HG02884 (cell line): ENCODE data around the gene COL4A1.

Experiments
- ATAC-seq: cut with Tn5 transposase; IDR thresholded peaks from one replicate; pipeline ENCODE4 v1.9.1; 2021; ENCODE audit warnings: mild to moderate bottlenecking, moderate library complexity; ENCODE audit not compliant: unreplicated experiment

Gene COL4A1

DNA sequence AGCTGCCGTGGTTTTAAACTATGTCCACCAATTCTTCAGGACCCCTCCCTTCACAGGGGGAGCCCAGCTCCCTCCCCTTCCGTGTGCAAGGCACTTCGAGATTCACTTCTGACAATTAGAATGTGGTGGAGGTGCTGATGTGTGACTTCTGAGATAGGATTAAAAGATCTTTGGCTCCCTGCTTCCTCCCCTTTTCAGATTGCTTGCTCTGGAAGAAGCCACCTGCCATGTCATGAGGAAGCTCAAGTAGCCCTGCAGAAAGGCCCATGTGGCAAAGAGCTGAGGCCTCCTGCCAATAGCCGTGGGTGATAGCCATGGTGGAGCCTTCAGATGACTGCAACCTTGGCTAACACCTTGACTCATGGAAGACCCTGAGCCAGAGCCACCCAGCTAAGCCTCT is 204.9 kb downstream of the COL4A1 start:
- ATAC-seq = no peak

DNA sequence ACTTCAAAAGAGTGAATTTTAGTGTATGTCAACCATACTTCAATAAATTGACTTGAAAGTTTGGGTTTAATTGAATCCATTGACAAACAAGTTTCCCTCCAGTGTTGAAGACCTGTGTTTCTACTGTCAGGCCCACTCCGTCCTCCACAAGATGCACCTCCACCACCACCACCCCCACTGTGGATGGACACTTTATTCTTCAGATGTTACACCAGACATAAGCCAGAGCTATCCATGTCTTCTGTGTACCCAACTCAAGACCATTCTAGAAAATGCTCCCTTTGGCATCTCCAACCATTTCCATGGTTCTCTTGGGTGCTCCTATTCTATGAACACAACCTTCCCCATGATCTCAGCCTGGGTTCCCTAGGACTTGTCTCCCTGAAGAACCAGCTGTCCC is 207.0 kb downstream of the COL4A1 start:
- ATAC-seq = no peak
